ENCODE measurements around the gene GUCY2F.

The GUCY2F gene

GRCh38 chrX:109441266-109441665 lies 40.6 kb downstream of the GUCY2F start:
- Histone ChIP-seq H3K4me3 (ENCODE audit: insufficient read depth, low read length, poor library complexity, severe bottlenecking) (no peak overlapping the region), H3K9me3 (ENCODE audit: insufficient read depth, low read length) (no peaks in the 10 kb centered on the region), H3K27ac (ENCODE audit: low read depth, low read length) (no peak overlapping the region), H3F3A (ENCODE audit: insufficient read depth) (no peaks in the 10 kb centered on the region), H3K36me3 (ENCODE audit: low read length) (no peaks in the 10 kb centered on the region), H3K9me2 (replicated peaks; ENCODE audit: insufficient read depth, low read length) (no peaks in the 10 kb centered on the region), H3K79me2 (ENCODE audit: insufficient read depth, low read length) (no peaks in the 10 kb centered on the region), H2AFZ (ENCODE audit: low read depth, low read length, severe bottlenecking) (no peak overlapping the region), H3K9ac (ENCODE audit: low read length) (no peak overlapping the region), H4K20me1 (ENCODE audit: low read depth, low read length) (no peaks in the 10 kb centered on the region), H3K27me3 (ENCODE audit: low read length) (no peaks in the 10 kb centered on the region), H3K4me2 (ENCODE audit: low read depth, low read length, poor library complexity, severe bottlenecking) (no peak overlapping the region)
- no peak for TF ChIP-seq EZH2phosphoT487 (conservative IDR thresholded peaks at IDR 0.05; ENCODE audit: low read length)
- TF ChIP-seq CTCF (IDR thresholded peaks at IDR 0.05; ENCODE audit: insufficient read depth, low read length, poor library complexity, severe bottlenecking): no peak

- Histone ChIP-seq H3K9me3 (ENCODE audit: insufficient read depth, low read length) (no peaks in the 10 kb centered on the region), H3K27me3 (ENCODE audit: low read length) (no peaks in the 10 kb centered on the region), H4K20me1 (ENCODE audit: low read depth, low read length) (no peaks in the 10 kb centered on the region), H3F3A (ENCODE audit: insufficient read depth) (no peaks in the 10 kb centered on the region), H3K79me2 (ENCODE audit: insufficient read depth, low read length) (no peaks in the 10 kb centered on the region), H3K9me2 (replicated peaks; ENCODE audit: insufficient read depth, low read length) (no peaks in the 10 kb centered on the region), H3K36me3 (ENCODE audit: low read length) (no peaks in the 10 kb centered on the region), H2AFZ (ENCODE audit: low read depth, low read length, severe bottlenecking) (no peak overlapping the region), H3K4me2 (ENCODE audit: low read depth, low read length, poor library complexity, severe bottlenecking) (no peak overlapping the region), H3K9ac (ENCODE audit: low read length) (no peak overlapping the region), H3K4me3 (ENCODE audit: insufficient read depth, low read length, poor library complexity, severe bottlenecking) (no peak overlapping the region), H3K27ac (ENCODE audit: low read depth, low read length) (no peak overlapping the region)
- no peak for TF ChIP-seq EZH2phosphoT487 (conservative IDR thresholded peaks at IDR 0.05; ENCODE audit: low read length)
Measured at GRCh38 chrX:109440475-109440874, 41.4 kb downstream of the GUCY2F start.

- H3K4me2 ChIP-seq (ENCODE audit: low read depth, low read length, poor library complexity, severe bottlenecking): no peak overlapping the region
Measured at GRCh38 chrX:109409181-109409580, 72.7 kb downstream of the GUCY2F start.

GRCh38 chrX:109403922-109404321 lies 78.0 kb downstream of the GUCY2F start:
- Histone ChIP-seq H3K9me2 (replicated peaks; ENCODE audit: insufficient read depth, low read length) (no peaks in the 10 kb centered on the region), H3K79me2 (ENCODE audit: insufficient read depth, low read length) (no peaks in the 10 kb centered on the region), H3K36me3 (ENCODE audit: low read length) (no peaks in the 10 kb centered on the region), H4K20me1 (ENCODE audit: low read depth, low read length) (no peaks in the 10 kb centered on the region), H3K4me3 (ENCODE audit: insufficient read depth, low read length, poor library complexity, severe bottlenecking) (no peak overlapping the region), H3F3A (ENCODE audit: insufficient read depth) (no peaks in the 10 kb centered on the region), H3K27ac (ENCODE audit: low read depth, low read length) (no peak overlapping the region), H3K4me2 (ENCODE audit: low read depth, low read length, poor library complexity, severe bottlenecking) (no peak overlapping the region), H3K9ac (ENCODE audit: low read length) (no peak overlapping the region), H3K9me3 (ENCODE audit: insufficient read depth, low read length) (no peaks in the 10 kb centered on the region), H3K27me3 (ENCODE audit: low read length) (no peaks in the 10 kb centered on the region), H2AFZ (ENCODE audit: low read depth, low read length, severe bottlenecking) (no peak overlapping the region)
- TF ChIP-seq CTCF (IDR thresholded peaks at IDR 0.05; ENCODE audit: insufficient read depth, low read length, poor library complexity, severe bottlenecking) (no peak), EZH2phosphoT487 (conservative IDR thresholded peaks at IDR 0.05; ENCODE audit: low read length) (no peak)

More at GRCh38 chrX:109409181-109409580, 72.7 kb downstream of the GUCY2F start:
- TF ChIP-seq EZH2phosphoT487 (conservative IDR thresholded peaks at IDR 0.05; ENCODE audit: low read length) (no peak), CTCF (IDR thresholded peaks at IDR 0.05; ENCODE audit: insufficient read depth, low read length, poor library complexity, severe bottlenecking) (no peak)
- no peaks in the 10 kb centered on the region for H3F3A ChIP-seq (ENCODE audit: insufficient read depth)
- H3K36me3 ChIP-seq (ENCODE audit: low read length): no peaks in the 10 kb centered on the region
- no peaks in the 10 kb centered on the region for H3K27me3 ChIP-seq (ENCODE audit: low read length)
- no peaks in the 10 kb centered on the region for H3K9me2 ChIP-seq (replicated peaks; ENCODE audit: insufficient read depth, low read length)
- H3K9ac ChIP-seq (ENCODE audit: low read length): no peak overlapping the region
- H2AFZ ChIP-seq (ENCODE audit: low read depth, low read length, severe bottlenecking): no peak overlapping the region
- no peaks in the 10 kb centered on the region for H3K9me3 ChIP-seq (ENCODE audit: insufficient read depth, low read length)
- no peaks in the 10 kb centered on the region for H3K79me2 ChIP-seq (ENCODE audit: insufficient read depth, low read length)
- no peaks in the 10 kb centered on the region for H4K20me1 ChIP-seq (ENCODE audit: low read depth, low read length)
- H3K27ac ChIP-seq (ENCODE audit: low read depth, low read length): no peak overlapping the region
- no peak overlapping the region for H3K4me3 ChIP-seq (ENCODE audit: insufficient read depth, low read length, poor library complexity, severe bottlenecking)
